Trophoblast cell (in vitro differentiated cells and primary cell): ENCODE data around the gene BCORL1.

Experiments
- DNase-seq, 2 donors: peaks; one replicate each; pipeline ENCODE4 v3.0.0-alpha.2; 2016
- H2AFZ ChIP-seq: 2 replicates; pipeline ENCODE4 v1.6.1; 2013; ENCODE audit warnings: low read length, moderate library complexity, mild to moderate bottlenecking; ENCODE audit not compliant: insufficient read depth, poor library complexity
- H2AK5ac ChIP-seq: 2 replicates; pipeline ENCODE4 v1.6.1; 2013; ENCODE audit warnings: mild to moderate bottlenecking, low read length
- H2BK120ac ChIP-seq: 2 replicates; pipeline ENCODE4 v1.6.1; 2013; ENCODE audit warnings: low read length, mild to moderate bottlenecking, moderate library complexity; ENCODE audit not compliant: insufficient read depth, poor library complexity
- H2BK12ac ChIP-seq: 2 replicates; pipeline ENCODE4 v1.6.1; 2013; ENCODE audit warnings: mild to moderate bottlenecking, low read length, moderate library complexity
- H2BK5ac ChIP-seq: 2 replicates; pipeline ENCODE4 v1.6.1; 2013; ENCODE audit warnings: low read length, low read depth, moderate library complexity, mild to moderate bottlenecking; ENCODE audit not compliant: poor library complexity
- H3K14ac ChIP-seq: 2 replicates; pipeline ENCODE4 v1.6.1; 2013; ENCODE audit warnings: mild to moderate bottlenecking, low read length
- H3K18ac ChIP-seq: 2 replicates; pipeline ENCODE4 v1.6.1; 2013; ENCODE audit warnings: mild to moderate bottlenecking, low read length
- H3K23ac ChIP-seq: 2 replicates; pipeline ENCODE4 v1.6.1; 2013; ENCODE audit warnings: low read length
- H3K27ac ChIP-seq: 2 replicates; pipeline ENCODE4 v1.5.1; 2013; ENCODE audit warnings: low read depth, mild to moderate bottlenecking, inconsistent platforms, low read length, moderate library complexity
- H3K27me3 ChIP-seq: 2 replicates; pipeline ENCODE4 v1.6.1; 2013; ENCODE audit warnings: inconsistent platforms, mild to moderate bottlenecking, low read length, moderate library complexity; ENCODE audit not compliant: insufficient read depth
- H3K36me3 ChIP-seq, 2 experiments: 1 replicate in 1 of 2; 2 replicates in 1 of 2; pipeline ENCODE4 v1.6.1; 2013; ENCODE audit warnings: low read length in 2 of 2, mild to moderate bottlenecking in 2 of 2, moderate library complexity in 1 of 2; ENCODE audit not compliant: insufficient read depth in 2 of 2, control insufficient read depth in 1 of 2
- H3K4ac ChIP-seq: 2 replicates; pipeline ENCODE4 v1.6.1; 2013; ENCODE audit warnings: low read depth, mild to moderate bottlenecking, low read length, moderate library complexity
- H3K4me1 ChIP-seq, 2 experiments: 1 replicate in 1 of 2; 2 replicates in 1 of 2; pipeline ENCODE4 v1.6.1; 2013; ENCODE audit warnings: low read length in 2 of 2, mild to moderate bottlenecking in 2 of 2, moderate library complexity in 1 of 2; ENCODE audit not compliant: insufficient read depth in 2 of 2, control insufficient read depth in 1 of 2
- H3K4me2 ChIP-seq: 2 replicates; pipeline ENCODE4 v1.6.1; 2013; ENCODE audit warnings: inconsistent platforms, mild to moderate bottlenecking, low read length, moderate library complexity
- H3K4me3 ChIP-seq: 2 replicates; pipeline ENCODE4 v1.5.1; 2013; ENCODE audit warnings: mild to moderate bottlenecking, low read depth, low read length, inconsistent platforms
- H3K79me1 ChIP-seq: one replicate; pipeline ENCODE4 v1.6.1; 2013; ENCODE audit warnings: low read length
- H3K79me2 ChIP-seq: 2 replicates; pipeline ENCODE4 v1.6.1; 2013; ENCODE audit warnings: low read length, mild to moderate bottlenecking; ENCODE audit not compliant: control insufficient read depth, insufficient read depth, poor library complexity
- H3K9ac ChIP-seq: 2 replicates; pipeline ENCODE4 v1.6.1; 2013; ENCODE audit warnings: mild to moderate bottlenecking, low read length
- H3K9me3 ChIP-seq: 2 replicates; pipeline ENCODE4 v1.6.1; 2013; ENCODE audit warnings: low read depth, mild to moderate bottlenecking, control low read depth, inconsistent platforms, low read length; ENCODE audit not compliant: insufficient read depth
- H4K12ac ChIP-seq: 2 replicates; pipeline ENCODE4 v1.6.1; 2013; ENCODE audit warnings: low read depth, mild to moderate bottlenecking, low read length, moderate library complexity
- H4K8ac ChIP-seq: 2 replicates; pipeline ENCODE4 v1.6.1; 2013; ENCODE audit warnings: low read depth, mild to moderate bottlenecking, low read length, moderate library complexity
- H4K91ac ChIP-seq: one replicate; pipeline ENCODE4 v1.6.1; 2013; ENCODE audit warnings: low read depth, mild to moderate bottlenecking, low read length, moderate library complexity
- WGBS: extraction: QIAGEN DNeasy Blood & Tissue Kit; methylation state at CpG from one replicate; pipeline ENCODE4 v1.1.7; 2013; ENCODE audit warnings: missing lambda C conversion rate; ENCODE audit not compliant: insufficient read length, insufficient coverage; ENCODE audit errors: extremely low coverage; 5-methylcytosine and 5-hydroxymethylcytosine counted together

BCORL1 gene

DNA sequence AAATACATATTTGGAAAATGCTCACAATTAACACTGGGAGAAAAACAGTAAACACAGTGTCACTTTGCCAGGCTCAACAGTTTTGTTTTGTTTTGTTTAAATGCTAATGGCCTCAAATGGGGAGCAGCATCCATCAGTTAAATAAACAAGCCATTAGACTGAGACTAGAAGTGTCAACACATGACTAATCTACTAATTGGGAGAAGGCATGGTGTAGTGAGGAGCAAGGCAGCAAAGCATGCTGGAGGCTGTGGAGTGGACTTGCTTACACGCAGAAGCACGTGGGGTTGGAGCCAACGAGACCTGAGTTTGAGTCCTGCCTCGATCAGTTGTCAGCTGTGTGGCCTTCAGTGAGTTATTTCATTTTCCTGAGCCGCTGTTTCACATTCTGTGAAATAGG, 47.5 kb upstream of the BCORL1 start:
- no CpG with 5 or more reads among the region's 5 CpGs for WGBS
- Histone ChIP-seq H3K27me3 (peaks cover 16% of the 10 kb centered on the region), H4K12ac (no peak overlapping the region), H3K79me1 (peaks cover 14% of the 10 kb centered on the region), H3K36me3 (no peaks in the 10 kb centered on the region), H3K18ac (no peak overlapping the region), H3K23ac (no peak overlapping the region), H3K9me3 (no peaks in the 10 kb centered on the region), H3K4me3 (no peak overlapping the region), H3K9ac (no peak overlapping the region), H3K27ac (no peak overlapping the region), H2AK5ac (no peak overlapping the region), H2BK5ac (no peak overlapping the region), H3K4ac (no peak overlapping the region), H3K79me2 (peaks cover 6% of the 10 kb centered on the region), H3K14ac (no peak overlapping the region), H2AFZ (no peak overlapping the region), H3K4me1 (peaks cover 0 to 2% of the 10 kb centered on the region in 2 experiments), H2BK120ac (no peak overlapping the region), H2BK12ac (no peak overlapping the region), H3K4me2 (no peak overlapping the region), H4K8ac (no peak overlapping the region), H4K91ac (no peak overlapping the region)
- no peak for DNase-seq

DNA sequence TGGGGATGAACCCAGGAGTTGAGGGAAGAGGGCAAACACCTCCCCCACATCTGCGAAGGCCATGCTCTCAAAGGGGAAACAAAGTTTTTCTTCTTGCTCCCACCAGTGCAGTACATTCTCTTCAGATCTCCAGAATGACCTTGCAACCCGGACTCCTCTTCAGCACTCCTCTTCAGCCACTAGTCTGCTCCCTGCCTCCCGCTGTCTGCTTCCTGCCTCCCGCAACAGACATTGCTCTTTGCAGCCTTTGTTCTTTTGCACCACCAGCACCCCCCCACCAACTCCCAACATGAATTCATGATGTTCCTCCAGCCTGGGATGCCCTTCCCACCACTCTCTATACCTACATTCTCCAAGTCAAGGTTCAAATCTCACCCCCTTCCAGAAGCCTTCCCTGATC, 44.4 kb upstream of the BCORL1 start:
- Histone ChIP-seq H3K18ac (no peak overlapping the region), H3K36me3 (no peaks in the 10 kb centered on the region), H2BK5ac (no peak overlapping the region), H2AK5ac (no peak overlapping the region), H4K8ac (no peak overlapping the region), H3K9me3 (no peaks in the 10 kb centered on the region), H2BK12ac (no peak overlapping the region), H3K9ac (no peak overlapping the region), H2AFZ (no peak overlapping the region), H3K4me1 (no peaks in the 10 kb centered on the region), H3K4me2 (no peak overlapping the region), H2BK120ac (no peak overlapping the region), H3K4ac (no peak overlapping the region), H4K91ac (no peak overlapping the region), H3K23ac (no peak overlapping the region), H3K27ac (no peak overlapping the region), H3K79me1 (no peaks in the 10 kb centered on the region), H3K14ac (no peak overlapping the region), H3K4me3 (no peak overlapping the region), H3K79me2 (no peaks in the 10 kb centered on the region), H3K27me3 (peaks cover 10% of the 10 kb centered on the region), H4K12ac (no peak overlapping the region)
- no CpG with 5 or more reads among the region's 4 CpGs for WGBS
- DNase-seq, result no peak

DNA sequence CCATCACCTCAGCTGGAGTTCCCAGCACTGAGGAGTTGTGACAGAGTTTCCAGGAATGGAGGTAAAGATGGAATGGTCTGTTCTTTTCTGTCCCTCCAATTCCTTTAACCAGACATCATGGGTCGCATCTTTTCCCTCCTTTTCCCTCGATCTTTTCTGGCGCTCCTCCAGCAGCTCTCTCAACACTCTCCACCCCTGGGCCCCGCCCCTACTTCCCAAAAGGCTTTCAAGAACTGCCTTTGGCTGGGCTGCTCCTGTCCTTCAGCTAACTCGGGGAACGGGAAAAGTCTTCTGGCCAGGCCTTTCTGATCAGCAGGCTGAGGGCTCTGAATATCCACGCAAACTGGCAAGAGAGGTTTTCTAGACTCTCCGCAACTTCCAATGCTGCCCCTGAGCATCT, 42.4 kb upstream of the BCORL1 start:
- no peak overlapping the region for H2BK5ac ChIP-seq
- peaks cover 0 to 2% of the 10 kb centered on the region in 2 experiments for H3K4me1 ChIP-seq
- no CpG with 5 or more reads among the region's 8 CpGs for WGBS
- no peak overlapping the region for H2AK5ac ChIP-seq
- no peak overlapping the region for H2BK120ac ChIP-seq
- H3K79me1 ChIP-seq, result no peaks in the 10 kb centered on the region
- no peak overlapping the region for H3K4me3 ChIP-seq
- H3K4ac ChIP-seq, result no peak overlapping the region
- no peak overlapping the region for H2BK12ac ChIP-seq
- no peak overlapping the region for H3K4me2 ChIP-seq
- H3K79me2 ChIP-seq, result no peaks in the 10 kb centered on the region
- no peak overlapping the region for H4K12ac ChIP-seq
- no peak overlapping the region for H3K9ac ChIP-seq
- H4K8ac ChIP-seq, result no peak overlapping the region
- DNase-seq, result no peak
- no peak overlapping the region for H3K18ac ChIP-seq
- H3K27ac ChIP-seq, result no peak overlapping the region
- no peak overlapping the region for H3K14ac ChIP-seq
- no peaks in the 10 kb centered on the region for H3K36me3 ChIP-seq
- no peak overlapping the region for H2AFZ ChIP-seq
- no peak overlapping the region for H3K23ac ChIP-seq
- H4K91ac ChIP-seq, result no peak overlapping the region
- no peaks in the 10 kb centered on the region for H3K9me3 ChIP-seq
- H3K27me3 ChIP-seq, result no peaks in the 10 kb centered on the region

DNA sequence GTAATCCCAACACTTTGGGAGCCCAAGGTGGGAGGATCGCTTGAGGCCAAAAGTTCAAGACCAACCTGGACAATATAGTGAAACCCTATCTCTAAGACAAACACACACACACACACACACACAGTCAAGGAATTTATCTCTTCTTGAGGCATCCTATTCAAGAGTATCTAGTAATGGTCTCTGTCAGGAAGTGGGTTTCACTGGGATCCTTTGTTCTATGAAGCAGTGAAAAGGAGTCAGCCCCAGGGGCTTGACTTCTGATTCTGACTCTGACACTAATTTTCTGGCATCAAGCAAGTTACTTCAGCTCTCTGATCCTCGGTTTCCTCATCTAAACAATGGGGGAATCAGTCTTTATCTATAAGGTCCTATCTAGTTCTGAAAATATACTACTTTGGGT, 41.7 kb upstream of the BCORL1 start:
- no peak overlapping the region for H3K23ac ChIP-seq
- no peaks in the 10 kb centered on the region for H3K79me1 ChIP-seq
- no CpG with 5 or more reads among the region's 2 CpGs for WGBS
- no peak for DNase-seq
- H3K4me1 ChIP-seq, result peaks cover 0 to 2% of the 10 kb centered on the region in 2 experiments
- no peak overlapping the region for H2AK5ac ChIP-seq
- H3K79me2 ChIP-seq, result no peaks in the 10 kb centered on the region
- H2BK120ac ChIP-seq, result no peak overlapping the region
- H4K12ac ChIP-seq, result no peak overlapping the region
- H4K91ac ChIP-seq, result no peak overlapping the region
- H3K36me3 ChIP-seq, result no peaks in the 10 kb centered on the region
- H3K9me3 ChIP-seq, result no peaks in the 10 kb centered on the region
- no peak overlapping the region for H3K4ac ChIP-seq
- H3K18ac ChIP-seq, result no peak overlapping the region
- H3K14ac ChIP-seq, result no peak overlapping the region
- no peak overlapping the region for H3K4me2 ChIP-seq
- no peak overlapping the region for H3K4me3 ChIP-seq
- H2AFZ ChIP-seq, result no peak overlapping the region
- H4K8ac ChIP-seq, result no peak overlapping the region
- no peak overlapping the region for H3K9ac ChIP-seq
- H3K27me3 ChIP-seq, result no peaks in the 10 kb centered on the region
- no peak overlapping the region for H3K27ac ChIP-seq
- H2BK12ac ChIP-seq, result no peak overlapping the region
- H2BK5ac ChIP-seq, result no peak overlapping the region
